Measurements from ENCODE around the gene NLRP9.

- no peak for TF ChIP-seq CTCF (IDR thresholded peaks at IDR 0.05 in 8 of 11, conservative IDR thresholded peaks at IDR 0.05 in 3 of 11)
- TF ChIP-seq POLR2A (IDR thresholded peaks at IDR 0.05), result no peak
Observed at GRCh38 chr19:55667958-55668357, 70.2 kb downstream of the NLRP9 start.

Measured in spleen (tissue), 7 donors.